Stimulated activated CD4-positive, alpha-beta T cell treated with anti-CD3 and anti-CD28 coated beads, TNF-alpha, amount 100 ng/mL, for 24 hours (primary cell): ENCODE data around the gene FTO.

Experiments used
- DNase-seq, 3 experiments: peaks; one replicate each; pipeline ENCODE4 v3.0.0-alpha.2; 2020; ENCODE audit warnings: low read depth in 3 of 3

Gene FTO

DNA sequence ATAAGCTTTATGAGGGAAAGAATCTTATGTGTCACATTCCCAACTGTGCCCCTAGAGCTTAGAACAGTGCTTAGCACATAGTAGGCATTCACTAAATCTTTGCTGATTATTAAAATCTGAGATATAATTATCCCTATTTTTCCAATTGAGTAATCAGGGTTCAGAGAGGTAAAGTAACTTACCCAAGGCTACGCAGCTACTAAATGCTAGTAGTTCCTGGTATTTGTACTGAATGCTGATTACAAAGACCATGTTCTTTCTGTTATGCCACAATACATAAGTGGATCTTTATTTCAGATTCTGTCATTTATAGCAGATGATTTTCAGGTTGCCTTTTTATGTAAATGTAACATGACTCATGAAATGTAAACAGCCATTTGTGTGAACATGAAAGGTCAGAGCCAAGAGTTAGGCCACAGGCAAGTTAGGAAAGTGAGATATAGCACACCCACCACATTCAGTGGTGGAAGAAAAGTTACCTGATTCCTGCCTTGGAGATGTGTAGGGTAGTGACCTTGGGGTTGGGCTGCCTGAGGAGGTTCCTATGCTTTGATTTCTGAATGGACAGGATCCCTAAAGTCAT, 77.2 kb downstream of the FTO start:
- DNase-seq: no peak

DNA sequence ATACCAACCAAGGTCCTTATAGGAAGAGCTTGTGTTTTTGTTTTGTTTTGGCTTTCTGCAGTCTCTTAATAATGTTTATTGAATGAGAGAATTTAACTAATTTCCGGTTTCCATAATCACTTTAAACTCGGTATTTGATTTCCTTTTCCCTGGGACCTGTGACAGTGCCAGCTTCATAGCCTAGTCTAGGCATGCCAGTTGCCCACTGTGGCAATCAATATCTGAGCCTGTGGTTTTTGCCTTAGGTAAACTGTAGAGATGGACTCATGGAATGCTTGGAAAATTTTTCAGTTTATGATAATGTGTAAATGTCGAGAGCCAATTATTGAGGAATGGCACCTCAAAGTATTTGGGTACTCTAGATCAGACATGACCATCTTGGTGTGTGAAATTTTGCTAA, 78.2 kb downstream of the FTO start:
- DNase-seq: no peak

DNA sequence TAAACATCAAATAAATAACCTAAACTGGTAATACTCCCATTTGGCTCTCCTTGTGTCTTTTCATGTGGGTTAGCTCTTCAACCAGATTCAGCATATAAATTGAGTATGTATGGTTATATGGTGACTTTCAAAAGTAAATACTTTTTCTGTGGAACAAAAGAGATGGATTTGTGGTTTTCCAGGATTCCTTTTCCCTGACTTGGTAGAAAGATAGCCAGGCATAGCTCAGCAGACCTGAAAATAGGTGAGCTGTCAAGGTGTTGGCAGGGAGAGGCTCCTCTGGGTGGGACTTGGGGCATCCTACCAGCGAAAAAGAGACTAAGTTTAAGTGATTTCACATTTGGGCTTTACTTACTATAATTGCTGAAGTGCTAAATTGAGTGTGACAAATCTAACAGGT, 80.3 kb downstream of the FTO start:
- no peak for DNase-seq

DNA sequence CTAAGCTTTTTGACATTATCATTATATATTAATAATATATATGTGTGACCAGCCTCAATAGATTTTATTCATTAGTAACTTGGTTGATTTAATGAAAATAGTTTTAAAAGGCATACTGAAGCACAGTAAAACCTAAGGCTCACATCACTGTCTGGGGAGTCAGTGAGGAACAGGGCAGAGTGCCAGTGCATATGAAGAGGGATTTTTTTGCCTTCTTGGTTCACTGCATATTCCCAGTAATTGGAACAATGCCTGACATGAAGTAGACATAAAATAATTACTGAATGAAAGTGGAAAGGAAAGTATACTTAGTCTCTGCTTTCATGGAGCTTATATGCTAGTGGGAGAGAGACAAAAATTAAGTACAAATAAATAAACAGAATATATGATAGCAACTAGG, 81.1 kb downstream of the FTO start:
- DNase-seq: no peak

DNA sequence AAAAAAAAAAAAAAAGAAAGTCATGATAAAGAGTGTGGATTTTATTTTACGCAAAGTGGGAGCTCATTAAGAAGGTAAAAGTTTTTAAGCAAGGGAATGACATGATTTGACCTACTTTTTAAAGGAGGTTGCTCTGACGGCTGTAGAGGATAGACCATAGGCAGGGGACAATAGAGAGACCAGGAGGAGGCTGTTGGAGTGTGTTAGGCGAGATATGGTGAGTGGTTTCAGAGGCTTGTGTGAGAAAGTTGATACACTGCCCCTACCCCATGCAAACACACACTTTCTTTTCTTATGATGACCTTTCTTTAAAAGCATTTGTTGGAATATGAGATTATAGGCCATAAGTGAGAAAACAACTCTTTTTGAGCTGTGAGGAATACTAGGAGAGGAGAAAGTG, 82.0 kb downstream of the FTO start:
- no peak for DNase-seq

DNA sequence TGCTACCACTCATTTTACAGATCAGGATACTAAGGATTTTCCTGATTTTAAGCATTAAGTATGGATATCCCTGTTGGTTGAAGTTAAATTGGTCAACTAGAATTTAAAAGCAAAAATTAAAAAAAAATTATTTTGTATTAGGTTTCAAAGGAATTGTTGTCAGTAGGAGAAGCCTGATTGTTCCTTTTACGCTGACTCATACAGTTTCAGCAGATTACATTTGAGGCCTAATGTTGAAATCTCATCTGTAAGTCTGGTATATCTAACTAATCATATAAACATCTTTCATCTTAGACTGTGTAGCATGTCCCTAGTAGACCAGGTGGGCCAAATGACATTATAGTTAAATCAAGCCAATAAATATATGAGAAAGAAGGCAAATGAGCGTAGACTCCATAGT, 83.5 kb downstream of the FTO start:
- DNase-seq: no peak

DNA sequence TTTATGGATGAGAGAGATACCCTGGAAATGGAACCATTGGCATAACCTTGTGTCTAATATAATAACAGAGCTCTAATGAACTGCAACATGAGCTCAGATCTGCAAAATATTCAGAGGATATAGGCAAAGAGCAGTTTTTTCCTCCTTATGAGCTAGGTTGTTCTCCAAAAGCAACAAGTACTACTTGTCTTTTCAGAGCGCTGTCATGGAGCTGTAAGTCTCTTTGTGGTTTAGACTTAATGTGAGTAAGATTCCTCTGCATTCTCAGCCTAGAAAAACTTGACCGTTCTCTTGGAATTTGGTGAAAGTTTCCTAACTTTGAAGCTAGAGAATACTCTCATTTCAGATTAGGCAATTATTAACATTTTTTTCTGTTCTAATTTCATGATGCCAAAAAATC, 85.2 kb downstream of the FTO start:
- DNase-seq: no peak

DNA sequence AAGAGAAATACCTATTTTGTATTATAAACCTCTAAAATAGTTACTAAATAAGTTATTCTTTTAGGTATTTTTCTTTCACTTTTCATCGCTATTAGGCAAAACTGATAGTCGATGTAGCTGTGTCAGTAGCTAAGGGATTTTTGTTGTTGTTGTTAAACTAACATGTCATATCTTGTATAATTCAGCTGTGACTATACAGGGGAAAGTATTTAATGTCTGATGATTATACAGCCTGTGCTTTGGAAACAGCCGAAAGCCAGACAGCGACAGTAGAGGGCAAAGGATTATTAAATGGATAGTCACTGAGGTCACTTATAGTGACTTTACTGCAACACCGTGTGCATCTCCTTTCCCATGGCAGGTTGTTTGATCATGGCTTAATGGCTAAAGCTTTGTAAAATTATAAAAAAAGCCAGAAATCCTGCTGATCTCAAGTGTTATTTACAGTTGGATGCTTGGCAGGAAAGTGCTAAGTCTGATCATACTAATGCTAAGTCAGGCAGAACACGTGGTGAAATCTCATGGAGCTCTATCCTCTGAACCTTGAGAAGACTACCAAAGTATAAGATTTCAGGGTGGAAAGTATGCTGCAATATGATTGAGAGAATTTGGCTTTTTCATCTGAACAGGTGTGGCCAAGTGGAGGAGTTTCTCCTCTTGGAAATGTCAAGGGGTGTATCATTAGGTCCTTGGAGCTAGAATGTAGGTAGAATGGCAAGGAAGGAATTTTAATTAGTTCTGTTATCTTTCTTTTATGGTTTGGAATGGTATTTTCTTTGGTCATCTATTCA, 88.4 kb downstream of the FTO start:
- DNase-seq: no peak

DNA sequence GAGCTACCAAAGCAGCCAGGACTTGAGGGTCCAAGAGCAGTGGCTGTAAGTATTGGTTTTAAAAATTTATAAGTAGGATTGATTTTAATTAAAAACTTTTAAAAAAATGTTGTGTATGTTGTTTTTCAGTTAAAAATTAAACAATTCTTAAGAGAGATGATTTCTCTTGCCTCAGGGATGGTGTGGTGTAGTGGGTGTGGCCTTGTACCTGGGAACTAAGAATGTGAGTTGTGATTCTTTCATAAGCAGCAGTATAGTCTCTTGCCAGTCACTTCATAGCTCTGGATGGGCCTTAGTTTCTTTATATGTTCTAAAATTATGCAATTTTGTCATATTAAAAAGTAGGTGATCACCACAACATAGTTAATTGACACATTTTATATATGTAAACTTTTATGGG, 99.5 kb downstream of the FTO start:
- no peak for DNase-seq

DNA sequence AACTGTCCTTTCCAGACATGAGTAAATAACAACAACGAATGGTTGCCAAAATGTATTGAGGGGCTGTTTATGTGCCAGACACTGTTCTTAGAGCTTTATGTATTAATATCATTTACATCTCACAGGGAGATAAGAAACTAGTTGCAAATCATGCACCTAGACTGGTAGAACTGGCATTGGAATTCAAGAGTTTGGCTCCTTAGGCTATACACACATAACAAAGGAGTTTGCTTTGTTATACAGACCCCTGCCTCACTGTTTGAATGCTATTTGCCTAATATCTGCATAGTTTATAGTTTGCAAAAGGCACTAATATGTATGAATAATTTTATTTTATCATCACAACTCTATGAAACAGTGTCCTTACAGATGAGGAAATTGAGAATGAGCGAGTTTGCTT, 100.0 kb downstream of the FTO start:
- DNase-seq: no peak

DNA sequence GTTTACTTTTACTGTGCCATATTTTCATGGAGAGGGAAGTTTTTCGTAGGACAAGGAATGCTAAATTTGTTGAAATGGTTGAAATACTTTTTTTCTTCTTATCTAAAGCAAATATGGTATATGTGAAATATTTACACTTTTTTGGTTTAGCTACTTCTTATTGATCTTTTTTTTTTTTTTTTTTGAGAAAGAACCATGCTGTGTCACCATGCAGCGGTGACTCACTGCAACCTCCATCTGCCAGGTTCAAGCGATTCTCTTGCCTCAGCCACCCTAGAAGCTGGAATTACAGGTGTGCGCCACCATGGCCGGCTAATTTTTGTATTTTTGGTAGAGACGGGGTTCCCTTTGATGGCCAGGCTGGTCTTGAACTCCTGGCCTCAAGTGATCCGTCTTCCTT, 100.5 kb downstream of the FTO start:
- DNase-seq: no peak

DNA sequence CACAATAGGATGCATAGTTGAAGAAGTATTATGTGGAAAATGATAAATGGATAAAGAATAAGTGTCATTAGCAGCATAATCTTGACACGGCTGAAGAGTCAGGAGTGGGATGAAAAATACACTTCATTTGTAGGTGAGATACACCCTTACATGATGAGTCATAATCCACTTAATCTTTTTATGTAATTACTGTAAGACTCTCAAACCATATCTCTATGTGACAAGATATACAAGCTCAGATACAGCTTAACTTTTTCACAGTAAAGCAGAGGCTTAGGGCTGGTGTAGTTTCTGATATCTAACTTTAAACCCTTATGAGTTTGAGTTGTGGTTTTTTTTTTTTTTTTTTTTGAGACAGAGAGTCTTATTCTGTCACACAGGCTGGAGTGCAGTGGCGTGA, 101.2 kb downstream of the FTO start:
- DNase-seq: no peak

DNA sequence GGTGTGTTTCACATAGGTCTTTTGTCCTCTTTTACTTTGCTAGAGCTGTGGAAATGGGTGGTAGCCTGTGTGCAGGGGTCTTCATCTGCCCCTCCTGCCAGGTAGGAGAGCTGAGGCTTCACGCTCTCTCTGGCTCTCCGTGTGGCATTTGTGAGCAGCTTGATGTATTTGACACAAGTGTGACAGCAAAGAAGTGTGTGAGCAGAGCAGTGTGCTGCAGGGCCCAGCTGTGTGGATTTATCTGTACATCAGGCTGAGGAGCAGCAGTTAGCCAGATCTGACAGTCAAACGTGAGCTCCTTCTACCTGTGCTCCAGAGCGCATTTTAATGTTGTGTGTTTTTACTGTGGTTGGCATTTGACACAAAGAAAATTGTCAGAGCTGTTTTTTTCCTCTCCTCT, 101.8 kb downstream of the FTO start:
- DNase-seq: no peak

DNA sequence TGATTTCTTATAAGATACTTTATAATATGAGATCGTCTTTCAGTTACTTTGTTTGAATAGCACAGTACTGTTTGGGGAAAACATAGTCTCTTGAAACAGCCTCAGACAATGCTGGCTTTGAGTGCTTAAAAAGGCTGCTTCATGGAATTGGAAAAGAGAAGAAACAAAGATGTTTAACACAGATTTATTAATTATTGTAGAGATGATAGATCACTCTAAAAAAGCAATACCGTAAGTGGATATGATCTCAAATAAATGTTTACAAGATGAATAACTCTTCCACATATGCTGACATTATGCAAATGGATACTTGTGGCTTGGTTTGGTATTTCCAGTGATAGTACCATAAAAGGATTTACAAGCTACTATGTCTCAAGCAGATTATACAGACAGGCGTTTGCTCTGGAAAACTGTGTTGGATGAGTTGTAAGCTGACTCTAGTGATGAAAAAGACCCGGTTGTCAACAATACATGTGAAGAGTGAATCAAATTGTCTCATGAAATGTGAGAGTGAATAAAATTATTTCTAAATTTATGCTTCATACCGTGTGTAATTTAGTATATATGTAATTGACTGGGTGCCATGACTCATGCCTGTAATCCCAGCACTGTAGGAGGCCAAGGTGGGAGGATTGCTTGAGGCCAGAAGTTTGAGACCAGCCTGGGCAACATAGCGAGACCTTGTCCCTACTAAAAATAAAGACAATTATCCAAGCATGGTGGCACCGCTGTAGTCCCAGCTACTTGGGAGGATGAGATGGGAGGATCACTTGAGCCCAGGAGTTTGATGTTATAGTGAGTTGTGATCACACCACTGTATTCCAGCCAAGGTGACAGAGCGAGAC, 105.4 kb downstream of the FTO start:
- no peak for DNase-seq

DNA sequence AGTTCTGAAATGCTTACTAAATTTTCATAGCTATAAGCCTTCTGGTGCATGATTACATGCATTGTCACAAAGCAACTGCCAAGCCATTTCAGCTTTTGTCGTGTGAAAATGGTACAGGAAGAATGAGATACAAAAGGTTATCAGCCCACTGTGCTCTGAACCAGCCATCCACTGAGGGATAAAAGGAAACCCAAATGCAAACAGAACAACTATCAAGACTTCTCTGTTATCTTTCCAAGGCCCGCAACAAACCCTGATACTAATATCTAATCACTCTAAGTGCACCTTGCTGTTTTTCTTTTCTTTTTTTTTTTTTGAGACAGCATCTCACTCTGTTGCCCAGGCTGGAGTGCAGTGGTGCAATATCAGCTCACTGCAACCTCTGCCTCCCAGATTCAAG, 109.0 kb downstream of the FTO start:
- DNase-seq: no peak

DNA sequence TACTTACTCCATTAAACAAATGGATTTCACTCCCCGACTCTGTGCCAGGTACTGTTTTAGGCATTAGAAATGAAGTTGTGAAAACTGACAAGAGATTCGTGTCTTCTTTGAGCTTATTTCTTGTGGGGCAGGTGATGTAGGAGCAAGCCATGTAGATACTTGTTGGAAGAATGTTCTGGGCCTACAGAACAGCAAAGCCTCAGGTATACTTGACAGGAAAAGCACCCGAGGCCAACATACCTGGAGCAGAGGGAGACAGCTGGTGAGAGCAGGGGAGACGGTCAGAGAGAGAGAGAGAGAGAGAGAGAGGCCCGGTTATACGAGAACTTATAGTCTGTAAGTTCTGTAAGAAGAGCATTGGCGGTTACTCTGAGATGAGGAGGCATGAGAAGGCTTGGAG, 110.8 kb downstream of the FTO start:
- DNase-seq: no peak

DNA sequence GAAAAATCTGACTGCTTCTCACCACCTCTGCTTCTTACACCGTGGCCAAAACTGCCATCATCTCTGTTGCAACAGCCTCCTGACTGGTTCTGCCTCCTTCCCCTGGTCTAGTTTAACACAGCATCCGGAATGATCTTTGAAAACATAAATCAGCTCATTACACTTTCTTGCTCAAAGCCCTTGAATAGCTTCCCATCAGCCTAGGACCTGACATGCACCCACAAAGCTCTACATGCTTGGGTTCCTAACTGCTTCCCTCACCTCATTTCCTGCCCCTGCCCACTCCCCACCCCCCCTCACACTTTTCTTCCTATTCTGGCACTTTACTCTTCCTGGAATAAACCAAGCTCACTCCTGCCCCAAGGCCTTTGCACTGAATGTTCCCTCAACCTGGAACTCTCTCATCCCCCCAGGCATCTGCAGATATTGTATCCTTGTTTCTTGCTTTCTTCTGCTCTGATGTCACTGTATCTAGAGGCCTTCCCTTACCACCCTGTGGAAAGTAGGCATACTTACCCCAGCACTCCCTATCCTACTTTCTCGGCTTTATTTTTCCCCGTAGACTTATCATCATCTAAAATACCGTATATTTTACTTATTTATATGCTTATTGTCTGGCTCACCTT, 112.4 kb downstream of the FTO start:
- no peak for DNase-seq

DNA sequence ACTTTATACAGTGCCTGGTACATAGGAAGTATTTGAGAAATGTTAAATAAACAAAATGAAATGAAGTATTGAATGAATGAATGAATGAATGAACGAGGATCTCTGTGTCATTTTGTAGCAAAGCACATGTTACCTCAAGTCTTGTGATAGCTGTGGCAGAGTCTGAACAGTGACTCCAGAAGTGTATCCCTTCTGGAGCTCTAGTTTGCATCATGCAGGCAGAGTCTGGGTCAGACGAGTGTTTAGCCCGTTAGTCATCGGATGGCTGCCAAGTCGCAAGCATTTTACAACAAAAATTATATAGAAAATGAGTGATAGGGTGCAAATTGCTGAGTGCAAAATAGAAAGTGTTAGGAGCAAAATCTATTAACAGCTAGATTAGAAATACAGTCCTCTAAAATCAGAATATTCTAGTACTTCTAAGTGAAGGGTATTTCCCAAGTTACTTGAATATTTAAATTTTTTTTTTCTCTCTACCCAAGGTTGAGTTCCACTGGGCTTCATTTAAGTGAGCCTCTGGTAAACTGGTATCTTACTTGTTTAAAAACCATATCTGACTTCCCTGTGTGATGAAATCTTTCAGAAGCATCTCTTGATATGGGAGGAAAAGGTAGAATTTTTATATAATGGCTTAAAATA, 113.3 kb downstream of the FTO start:
- no peak for DNase-seq

DNA sequence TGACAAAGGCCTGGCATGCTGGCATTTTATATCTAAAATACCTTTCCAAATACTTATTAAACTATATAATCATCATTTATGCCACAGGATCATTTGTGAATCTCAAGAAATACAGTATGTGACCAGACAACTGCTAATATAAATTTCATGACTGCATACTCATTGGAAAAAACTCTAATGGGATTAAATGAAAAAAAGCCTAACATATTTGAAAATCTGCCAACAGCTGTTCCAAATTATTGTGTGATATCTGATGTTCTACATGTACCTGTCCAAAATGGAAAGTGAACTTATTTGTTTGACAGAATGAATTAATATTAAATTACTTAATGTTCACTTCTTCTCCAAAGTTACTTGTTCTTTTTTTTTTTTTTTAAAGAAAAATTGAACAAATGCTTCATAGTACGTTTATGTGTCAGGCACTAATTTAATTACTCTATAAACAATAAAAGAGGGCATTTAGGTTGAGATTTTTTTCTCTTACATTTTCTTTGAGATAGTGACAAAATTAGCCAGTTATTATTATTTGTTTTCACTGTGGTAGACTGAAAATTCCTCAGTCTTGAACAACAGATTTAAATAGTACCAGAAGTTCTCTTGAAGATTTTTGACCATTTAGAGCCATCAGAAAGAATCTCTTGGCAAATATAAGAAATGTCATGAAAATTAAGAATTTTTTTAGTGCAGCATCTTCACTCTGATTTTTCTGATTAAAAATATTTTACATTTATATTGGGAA, 114.0 kb downstream of the FTO start:
- DNase-seq: no peak

DNA sequence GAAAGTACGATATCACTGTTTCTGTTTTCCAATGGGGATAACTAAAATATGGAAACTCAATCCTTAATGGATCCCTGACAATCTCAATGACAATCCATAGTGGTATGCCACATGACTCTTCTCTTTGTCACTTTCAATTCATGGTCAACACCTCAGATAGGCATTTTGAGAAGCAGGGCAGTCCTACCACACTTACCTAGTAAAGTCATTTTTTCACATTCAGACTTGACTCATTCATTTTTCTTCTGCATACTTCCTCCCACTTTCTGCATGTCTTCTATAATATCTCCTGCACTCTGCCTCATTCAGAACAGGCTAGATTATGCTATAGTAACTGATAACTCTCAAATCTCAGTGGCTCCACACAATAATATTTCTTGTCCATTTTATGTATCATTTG, 117.5 kb downstream of the FTO start:
- no peak for DNase-seq

DNA sequence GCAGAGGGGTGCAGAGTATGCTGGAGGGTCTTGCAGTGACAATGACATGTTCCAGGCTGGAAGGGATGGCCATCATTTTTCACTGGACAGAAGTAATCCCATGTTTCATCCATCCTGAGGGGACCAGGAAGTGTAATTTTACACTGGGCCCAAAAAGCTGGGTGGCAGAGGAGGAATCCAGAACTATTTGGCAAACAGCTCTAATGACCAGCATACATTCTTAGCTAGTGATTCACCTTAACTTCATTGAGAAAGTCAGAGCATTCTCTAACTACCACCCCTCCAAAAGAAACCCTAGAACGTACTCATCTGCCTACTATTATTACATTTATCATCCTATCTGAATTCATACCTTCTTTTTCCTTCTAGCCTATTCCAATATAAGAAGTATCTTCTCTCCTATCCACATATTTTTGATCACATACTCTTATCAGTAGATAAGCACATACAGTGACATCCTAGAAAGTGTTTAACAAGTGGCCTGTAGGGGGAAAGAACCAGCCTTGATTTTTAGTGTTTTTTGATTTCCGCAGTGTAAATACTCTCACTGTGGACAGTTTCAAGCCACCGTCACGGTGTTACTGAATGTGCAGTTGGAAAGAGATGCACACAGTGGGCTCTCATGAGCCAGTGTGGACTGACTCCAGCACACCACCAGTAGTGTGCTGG, 118.1 kb downstream of the FTO start:
- no peak for DNase-seq
